ENCODE data around the gene WAC. TPM values are rescaled to one million over a fixed set of nuclear protein-coding genes. Genes with fewer than 3 reads are reported as not detected.
A peak's percentile ranks its signal among the peaks of the same experiment; 100 is the strongest.

Gene WAC
- total RNA-seq, 1 experiment from 2014 or later, result 125 TPM

DNA sequence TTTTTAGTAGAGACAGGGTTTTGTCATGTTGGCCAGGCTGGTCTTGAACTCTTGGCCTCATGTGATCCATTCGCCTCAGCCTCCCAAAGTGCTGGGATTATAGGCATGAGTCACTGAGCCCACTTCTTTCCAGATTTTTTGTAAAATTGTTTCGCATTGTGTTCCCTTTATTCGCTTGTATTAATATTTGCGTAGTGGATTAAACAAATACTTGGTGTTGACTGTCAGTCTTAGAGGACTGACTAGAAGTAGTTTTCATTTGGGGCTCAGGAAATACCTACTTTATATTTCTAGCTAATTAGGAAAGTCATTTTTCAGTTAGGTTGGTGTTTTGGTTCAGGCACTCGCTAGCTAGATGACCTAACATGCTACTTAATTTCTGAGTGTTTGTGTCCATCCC is 11.1 kb downstream of the WAC start:
- no TSS peak for BruUV-seq (replicated peaks)
- no peak overlapping the region for H3K27ac ChIP-seq (ENCODE audit: low read depth, low read length, poor library complexity, severe bottlenecking)

DNA sequence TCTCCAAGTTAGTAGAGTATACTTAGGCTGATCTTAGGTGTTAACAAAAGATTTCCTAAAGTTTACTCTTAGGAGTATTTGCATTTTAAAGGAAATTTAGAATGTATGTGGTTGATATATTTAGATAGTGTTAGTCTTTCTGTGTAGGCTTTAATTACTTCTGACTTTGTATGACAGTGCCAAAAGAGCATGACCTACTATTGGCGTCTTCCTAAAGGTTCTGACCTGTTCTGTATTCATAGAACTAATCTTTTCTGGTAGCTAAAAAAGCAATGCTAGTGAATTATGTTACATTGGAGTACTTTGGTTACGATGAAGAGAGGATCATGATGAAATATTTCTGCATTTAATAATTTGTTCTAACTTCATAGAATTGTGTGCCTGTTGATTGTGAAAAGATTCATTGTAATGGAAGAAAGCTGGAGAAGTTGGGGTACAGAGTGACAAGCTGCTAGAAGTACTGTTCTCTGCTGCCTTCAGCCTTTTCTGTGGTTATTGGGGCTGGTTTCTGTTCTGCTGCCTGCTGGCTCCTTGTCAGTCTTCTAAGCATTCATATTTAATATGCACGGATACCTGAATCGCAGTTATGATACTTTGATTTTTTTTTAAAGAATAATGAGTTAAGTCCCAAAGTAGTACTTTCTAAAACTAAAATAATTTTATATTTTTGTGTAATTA is 13.2 kb downstream of the WAC start:
- ChIA-PET POLR2A (ENCODE audit: low non-redundant PET) (no interaction called here), CTCF (interaction anchor here (0.6 kb wide), 1 partner anchor 39 kb away, joined by 3 read pairs; no protein-coding TSS in a partner anchor)
- BruUV-seq (replicated peaks), result no TSS peak

More for the DNA sequence above, 11.1 kb downstream of the WAC start:
- peaks cover 2% of the 10 kb centered on the region for H3K4me1 ChIP-seq (ENCODE audit: insufficient read depth, low read length, poor library complexity, severe bottlenecking)
- ChIA-PET POLR2A (ENCODE audit: low non-redundant PET) (no interaction called here), CTCF (no interaction called here)
- H3K4me3 ChIP-seq (ENCODE audit: low read depth, low read length, poor library complexity, severe bottlenecking), result no peak overlapping the region
- TF ChIP-seq EZH2 (IDR thresholded peaks at IDR 0.05; ENCODE audit: borderline replicate concordance, low read depth, low read length, poor library complexity, severe bottlenecking) (no peak), CTCF (conservative IDR thresholded peaks at IDR 0.05; ENCODE audit: low read depth, low read length) (no peak)
- H3K27me3 ChIP-seq (replicated peaks; ENCODE audit: insufficient read depth, low read depth, low read length, poor library complexity), result no peaks in the 10 kb centered on the region
- intact Hi-C loops (cut with micrococcal nuclease; ENCODE audit: unreplicated experiment), result no loop called here
- H3K9me3 ChIP-seq (ENCODE audit: low read depth, low read length, poor library complexity, severe bottlenecking), result no peaks in the 10 kb centered on the region
- no peak for DNase-seq (ENCODE audit: low spot score)
- H3K36me3 ChIP-seq (ENCODE audit: insufficient read depth, low read length, poor library complexity, severe bottlenecking), result peaks cover 78% of the 10 kb centered on the region

DNA sequence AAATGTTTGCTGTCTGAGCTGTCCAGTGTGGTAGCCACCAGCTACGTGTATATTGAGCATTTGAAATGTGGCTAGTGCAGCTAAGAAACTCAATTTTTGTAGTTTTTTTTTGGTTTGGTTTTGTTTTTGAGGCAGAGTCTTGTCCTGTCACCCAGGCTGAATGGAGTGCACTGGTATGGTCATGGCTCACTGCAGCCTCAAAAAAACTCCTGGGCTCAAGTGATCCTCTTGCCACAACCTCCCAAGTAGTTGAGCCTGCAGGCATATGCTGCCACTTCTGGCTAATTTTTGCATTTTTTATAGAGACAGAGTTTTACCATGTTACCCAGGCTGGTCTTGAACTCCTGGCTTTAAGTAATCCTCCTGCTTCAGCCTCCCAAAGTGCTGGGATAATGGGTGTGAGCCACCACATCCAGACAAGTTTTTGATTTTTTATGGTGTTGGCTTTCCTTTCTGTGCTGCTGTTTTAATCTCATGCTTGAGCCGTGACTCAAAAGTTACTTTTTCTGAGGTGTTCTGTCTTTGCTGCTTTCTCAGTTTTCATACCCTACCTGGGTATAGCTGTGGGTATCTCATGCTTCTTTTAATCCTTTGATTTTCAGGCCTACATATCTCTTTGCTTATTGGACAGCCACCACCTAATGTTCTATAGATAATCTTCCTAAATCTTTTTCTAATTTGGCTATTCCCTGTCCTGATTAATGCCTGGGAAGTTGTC is 16.0 kb downstream of the WAC start:
- BruUV-seq (replicated peaks), result no TSS peak
- Histone ChIP-seq H3K9me3 (ENCODE audit: low read depth, low read length, poor library complexity, severe bottlenecking) (no peaks in the 10 kb centered on the region), H3K4me3 (ENCODE audit: low read depth, low read length, poor library complexity, severe bottlenecking) (no peak overlapping the region), H3K4me1 (ENCODE audit: insufficient read depth, low read length, poor library complexity, severe bottlenecking) (peaks cover 35% of the 10 kb centered on the region), H3K27me3 (replicated peaks; ENCODE audit: insufficient read depth, low read depth, low read length, poor library complexity) (no peaks in the 10 kb centered on the region), H3K27ac (ENCODE audit: low read depth, low read length, poor library complexity, severe bottlenecking) (peak overlapping the region; percentile 7), H3K36me3 (ENCODE audit: insufficient read depth, low read length, poor library complexity, severe bottlenecking) (peaks cover 57% of the 10 kb centered on the region)
- intact Hi-C loops (cut with micrococcal nuclease; ENCODE audit: unreplicated experiment), result no loop called here
- ChIA-PET POLR2A (ENCODE audit: low non-redundant PET) (no interaction called here), CTCF (no interaction called here)
- TF ChIP-seq CTCF (conservative IDR thresholded peaks at IDR 0.05; ENCODE audit: low read depth, low read length) (no peak), EZH2 (IDR thresholded peaks at IDR 0.05; ENCODE audit: borderline replicate concordance, low read depth, low read length, poor library complexity, severe bottlenecking) (no peak)
- no peak for DNase-seq (ENCODE audit: low spot score)

More for the DNA sequence above, 13.2 kb downstream of the WAC start:
- no peak for DNase-seq (ENCODE audit: low spot score)
- Histone ChIP-seq H3K27ac (ENCODE audit: low read depth, low read length, poor library complexity, severe bottlenecking) (no peak overlapping the region), H3K27me3 (replicated peaks; ENCODE audit: insufficient read depth, low read depth, low read length, poor library complexity) (no peaks in the 10 kb centered on the region), H3K4me3 (ENCODE audit: low read depth, low read length, poor library complexity, severe bottlenecking) (no peak overlapping the region), H3K4me1 (ENCODE audit: insufficient read depth, low read length, poor library complexity, severe bottlenecking) (peaks cover 21% of the 10 kb centered on the region), H3K9me3 (ENCODE audit: low read depth, low read length, poor library complexity, severe bottlenecking) (no peaks in the 10 kb centered on the region), H3K36me3 (ENCODE audit: insufficient read depth, low read length, poor library complexity, severe bottlenecking) (peaks cover 70% of the 10 kb centered on the region)
- no peak for TF ChIP-seq EZH2 (IDR thresholded peaks at IDR 0.05; ENCODE audit: borderline replicate concordance, low read depth, low read length, poor library complexity, severe bottlenecking)
- TF ChIP-seq CTCF (conservative IDR thresholded peaks at IDR 0.05; ENCODE audit: low read depth, low read length), result no peak
- intact Hi-C loops (cut with micrococcal nuclease; ENCODE audit: unreplicated experiment), result no loop called here

Data from A673 (cell line).